Measurements from ENCODE around the gene GRIK4.

- TF ChIP-seq, protein P1, sequence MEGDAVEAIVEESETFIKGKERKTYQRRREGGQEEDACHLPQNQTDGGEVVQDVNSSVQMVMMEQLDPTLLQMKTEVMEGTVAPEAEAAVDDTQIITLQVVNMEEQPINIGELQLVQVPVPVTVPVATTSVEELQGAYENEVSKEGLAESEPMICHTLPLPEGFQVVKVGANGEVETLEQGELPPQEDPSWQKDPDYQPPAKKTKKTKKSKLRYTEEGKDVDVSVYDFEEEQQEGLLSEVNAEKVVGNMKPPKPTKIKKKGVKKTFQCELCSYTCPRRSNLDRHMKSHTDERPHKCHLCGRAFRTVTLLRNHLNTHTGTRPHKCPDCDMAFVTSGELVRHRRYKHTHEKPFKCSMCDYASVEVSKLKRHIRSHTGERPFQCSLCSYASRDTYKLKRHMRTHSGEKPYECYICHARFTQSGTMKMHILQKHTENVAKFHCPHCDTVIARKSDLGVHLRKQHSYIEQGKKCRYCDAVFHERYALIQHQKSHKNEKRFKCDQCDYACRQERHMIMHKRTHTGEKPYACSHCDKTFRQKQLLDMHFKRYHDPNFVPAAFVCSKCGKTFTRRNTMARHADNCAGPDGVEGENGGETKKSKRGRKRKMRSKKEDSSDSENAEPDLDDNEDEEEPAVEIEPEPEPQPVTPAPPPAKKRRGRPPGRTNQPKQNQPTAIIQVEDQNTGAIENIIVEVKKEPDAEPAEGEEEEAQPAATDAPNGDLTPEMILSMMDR (IDR thresholded peaks at IDR 0.05) = no peak
- no peak for TF ChIP-seq POLR2A (IDR thresholded peaks at IDR 0.05)
Observed at GRCh38 chr11:120768949-120769348, 257.4 kb downstream of the GRIK4 start.
